Measurements from ENCODE around the gene ZNF621.

The ZNF621 gene

DNA sequence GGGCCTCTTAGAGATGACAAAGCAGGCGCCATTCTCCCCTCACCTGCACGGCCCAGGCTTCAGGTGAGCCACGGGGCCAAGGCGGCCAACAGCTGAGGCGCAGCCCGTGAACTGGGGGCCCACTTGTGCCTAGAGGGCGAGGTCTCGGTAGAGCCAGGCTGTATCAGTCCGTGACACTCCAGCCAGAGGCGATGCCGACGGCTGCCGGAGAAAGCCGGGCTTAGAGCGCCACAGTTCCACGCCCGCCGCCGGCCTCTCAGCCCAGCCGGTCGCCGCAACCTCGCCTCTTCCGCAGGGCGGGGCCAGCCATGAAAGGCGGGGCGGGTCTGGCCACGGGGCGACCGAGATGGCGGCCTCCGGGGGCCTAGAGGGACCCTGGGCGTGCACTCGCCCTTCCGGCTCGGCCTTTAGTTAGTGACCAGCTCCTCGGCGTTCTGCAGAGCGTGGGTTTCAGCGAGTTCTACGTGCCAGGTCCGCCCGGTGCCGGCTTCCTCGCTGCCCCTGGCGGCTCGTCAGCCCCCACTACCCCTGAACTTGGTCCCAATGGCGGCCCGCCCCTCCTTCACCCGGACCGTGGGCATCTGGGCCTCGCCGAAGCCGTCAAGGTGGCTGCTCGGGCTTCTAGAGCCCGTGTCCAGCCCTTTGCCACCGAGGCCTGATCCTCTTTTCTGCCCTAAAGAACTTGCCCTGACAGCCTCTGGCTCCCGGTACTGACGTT lies at the start of gene ZNF621:
Gene ZNF621, plus strand, starts transcription at position 393 of the 718 bp plus-strand sequence. CDS start 881 bp downstream, outside the sequence.
- DNase-seq: peak; percentile 88

DNA sequence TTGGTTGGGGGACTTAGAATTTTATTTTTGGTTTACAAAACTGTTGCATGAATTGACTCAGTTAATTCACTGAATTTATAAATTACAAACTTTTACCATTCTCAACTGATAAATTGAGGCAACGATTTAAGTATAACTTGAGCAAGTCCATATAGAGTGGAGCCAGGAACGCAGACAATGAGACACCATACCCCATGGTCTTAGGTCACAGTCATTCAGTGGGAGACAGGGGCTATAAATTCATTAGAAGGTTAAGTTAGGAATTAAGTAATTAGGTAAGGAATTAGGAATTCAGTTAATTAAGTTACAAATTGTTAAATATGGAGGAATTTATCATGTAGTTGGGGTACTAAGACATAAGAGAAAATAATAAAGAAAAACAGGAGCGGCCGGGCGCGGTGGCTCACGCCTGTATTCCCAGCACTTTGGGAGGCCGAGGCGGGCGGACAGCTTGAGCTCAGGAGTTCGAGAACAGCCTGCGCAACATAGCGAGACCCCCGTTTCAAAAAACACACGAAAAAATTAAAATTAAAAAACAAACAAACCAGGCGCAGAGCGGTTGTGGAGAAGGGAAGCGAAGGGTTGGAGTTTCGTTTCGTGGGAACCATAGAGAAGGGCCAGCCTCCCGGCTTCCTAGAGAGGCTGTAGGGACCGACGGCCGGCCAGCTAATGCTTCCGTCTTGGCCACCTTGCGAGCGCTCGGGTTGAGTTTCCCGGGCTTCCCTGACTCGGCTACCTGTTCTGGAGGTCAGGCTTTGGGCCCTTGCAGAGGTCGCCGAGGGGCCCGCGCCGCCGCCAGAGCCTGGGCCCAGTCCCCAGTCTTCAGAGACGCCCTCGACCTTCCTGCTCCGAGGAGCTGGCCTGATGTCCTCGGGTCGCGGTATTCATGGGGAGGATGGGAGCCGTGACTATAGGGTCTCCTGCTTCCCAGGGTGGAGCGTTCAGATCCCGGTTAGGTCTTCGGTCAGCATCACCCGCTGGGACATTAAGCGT lies 48.0 kb upstream of the ZNF621 start, which contains the start of gene ZNF619:
Gene ZNF619, plus strand, starts transcription at position 645 of the 993 bp plus-strand sequence. CDS start 858 bp downstream, outside the sequence.
- DNase-seq: peak; percentile 59

DNA sequence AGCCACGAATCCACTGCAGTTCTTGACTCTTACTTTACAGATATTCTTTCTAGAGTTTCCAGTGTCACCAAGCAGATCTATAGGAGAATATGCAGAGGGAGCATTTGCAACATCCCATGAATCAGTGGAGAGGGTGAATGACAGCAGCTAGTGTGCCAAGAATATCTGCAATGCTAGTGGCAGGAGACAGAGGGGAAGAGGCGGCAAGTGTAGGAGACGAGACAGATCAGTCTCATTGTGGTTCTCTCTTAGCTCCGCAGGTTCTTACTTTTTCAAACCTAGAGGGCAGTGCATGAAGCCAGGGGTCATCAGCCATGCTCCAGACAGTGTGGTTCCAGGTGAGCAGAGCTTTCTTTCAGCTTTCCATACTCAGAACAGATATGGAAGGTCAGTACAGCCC lies 47.1 kb upstream of the ZNF621 start:
- DNase-seq: no peak

DNA sequence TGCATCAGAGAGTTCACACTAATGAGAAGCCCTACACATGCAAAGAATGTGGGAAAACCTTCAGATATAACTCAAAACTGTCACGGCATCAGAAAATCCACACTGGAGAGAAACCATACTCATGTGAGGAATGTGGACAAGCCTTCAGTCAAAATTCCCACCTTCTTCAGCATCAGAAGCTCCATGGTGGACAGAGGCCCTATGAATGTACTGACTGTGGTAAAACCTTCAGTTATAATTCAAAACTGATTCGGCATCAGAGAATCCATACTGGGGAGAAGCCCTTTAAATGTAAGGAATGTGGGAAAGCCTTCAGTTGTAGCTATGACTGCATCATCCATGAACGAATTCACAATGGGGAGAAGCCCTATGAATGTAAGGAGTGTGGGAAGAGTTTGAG lies 37.6 kb upstream of the ZNF621 start:
- no peak for DNase-seq

DNA sequence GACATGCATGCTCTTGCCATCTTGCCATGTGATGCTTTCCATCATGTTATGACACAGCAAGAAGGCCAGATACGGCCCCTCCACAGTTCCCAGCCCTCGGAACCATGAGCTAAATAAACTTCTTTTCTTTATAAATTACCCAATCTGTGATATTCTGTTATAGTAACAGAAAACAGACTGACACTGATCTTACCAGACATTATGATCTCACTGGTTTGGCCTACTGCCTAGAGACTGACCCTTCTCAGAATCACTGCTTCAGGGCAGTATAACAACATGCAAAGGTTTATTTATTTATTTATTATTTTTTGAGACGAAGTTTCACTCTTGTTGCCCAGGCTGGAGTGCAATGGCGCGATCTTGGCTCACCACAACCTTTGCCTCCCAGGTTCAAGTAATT lies 33.8 kb upstream of the ZNF621 start:
- DNase-seq: no peak

DNA sequence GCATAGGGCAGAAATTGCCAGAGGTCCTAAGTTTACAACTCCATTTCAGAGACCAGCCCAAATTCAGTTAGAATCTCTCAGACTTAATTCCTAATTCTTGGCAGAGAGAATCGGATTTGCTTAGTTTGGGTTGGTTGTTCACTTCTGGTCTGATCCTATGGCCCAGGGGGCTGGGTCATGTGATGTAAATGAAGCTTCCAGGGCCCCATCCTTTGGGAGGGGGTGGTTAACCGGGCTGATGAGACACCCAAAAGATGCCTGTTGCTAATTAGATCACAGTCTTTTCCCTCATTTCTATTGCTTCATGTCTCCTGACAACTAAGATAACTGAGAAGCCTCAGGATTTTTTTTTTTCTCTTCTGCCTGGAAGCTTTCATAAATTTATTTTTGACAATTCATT lies 30.1 kb upstream of the ZNF621 start:
- DNase-seq: no peak

DNA sequence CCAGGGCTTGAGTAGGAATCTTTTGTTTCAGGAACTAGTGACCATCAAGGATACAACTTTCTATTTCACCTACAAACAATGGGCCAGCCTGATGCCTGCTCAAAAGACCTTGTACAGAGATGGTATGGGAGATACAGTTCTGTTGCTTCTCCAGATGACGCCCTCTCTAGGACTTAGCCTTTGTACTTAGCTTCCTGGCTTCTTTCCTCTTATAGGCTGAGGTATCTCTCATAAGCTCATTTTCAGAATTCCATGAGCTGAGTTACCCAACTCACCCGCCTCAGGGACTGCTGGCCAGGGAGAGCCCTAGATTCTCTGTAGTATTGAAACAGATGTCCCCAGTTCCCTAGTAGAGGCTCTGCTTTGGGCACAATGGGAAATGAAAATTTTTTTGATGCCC lies 27.5 kb upstream of the ZNF621 start:
- DNase-seq: no peak

DNA sequence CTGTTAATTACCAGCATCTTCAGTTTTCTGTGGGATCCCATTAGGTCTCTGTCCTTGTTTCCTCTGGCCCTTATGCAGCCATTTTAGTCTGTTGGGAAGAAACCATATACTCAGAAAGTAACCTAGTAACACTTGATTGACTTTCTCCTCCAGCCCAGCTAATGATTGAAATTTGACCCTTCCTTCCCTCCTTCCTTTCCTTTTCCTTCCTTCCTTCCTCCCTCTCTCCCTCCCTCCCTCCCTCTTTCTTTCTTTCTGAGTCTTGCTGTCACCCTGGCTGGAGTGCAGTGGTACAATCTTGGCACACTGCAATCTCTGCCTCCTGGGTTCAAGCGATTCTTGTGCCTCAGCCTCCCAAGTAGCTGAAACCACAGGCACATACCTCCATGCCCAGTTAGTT lies 24.8 kb upstream of the ZNF621 start:
- DNase-seq: no peak

DNA sequence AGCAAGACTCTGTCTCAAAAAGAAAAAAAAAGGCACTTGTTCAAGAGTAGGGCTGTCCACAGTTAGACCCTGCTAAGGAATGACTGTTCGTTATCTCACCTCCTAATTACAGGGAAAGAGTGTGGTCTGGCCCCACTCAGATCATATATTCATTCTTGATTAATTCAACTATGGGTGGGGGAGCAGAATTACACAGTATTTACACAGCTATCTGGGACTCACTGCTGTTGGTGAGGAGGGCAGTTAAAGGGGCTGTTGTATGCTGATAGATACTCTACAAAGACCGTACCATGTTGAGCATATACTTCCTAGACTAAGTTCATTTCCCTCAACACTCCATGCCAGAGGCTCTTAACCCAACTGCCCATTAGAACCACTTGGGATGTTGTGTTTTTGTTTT lies 22.7 kb upstream of the ZNF621 start:
- no peak for DNase-seq

DNA sequence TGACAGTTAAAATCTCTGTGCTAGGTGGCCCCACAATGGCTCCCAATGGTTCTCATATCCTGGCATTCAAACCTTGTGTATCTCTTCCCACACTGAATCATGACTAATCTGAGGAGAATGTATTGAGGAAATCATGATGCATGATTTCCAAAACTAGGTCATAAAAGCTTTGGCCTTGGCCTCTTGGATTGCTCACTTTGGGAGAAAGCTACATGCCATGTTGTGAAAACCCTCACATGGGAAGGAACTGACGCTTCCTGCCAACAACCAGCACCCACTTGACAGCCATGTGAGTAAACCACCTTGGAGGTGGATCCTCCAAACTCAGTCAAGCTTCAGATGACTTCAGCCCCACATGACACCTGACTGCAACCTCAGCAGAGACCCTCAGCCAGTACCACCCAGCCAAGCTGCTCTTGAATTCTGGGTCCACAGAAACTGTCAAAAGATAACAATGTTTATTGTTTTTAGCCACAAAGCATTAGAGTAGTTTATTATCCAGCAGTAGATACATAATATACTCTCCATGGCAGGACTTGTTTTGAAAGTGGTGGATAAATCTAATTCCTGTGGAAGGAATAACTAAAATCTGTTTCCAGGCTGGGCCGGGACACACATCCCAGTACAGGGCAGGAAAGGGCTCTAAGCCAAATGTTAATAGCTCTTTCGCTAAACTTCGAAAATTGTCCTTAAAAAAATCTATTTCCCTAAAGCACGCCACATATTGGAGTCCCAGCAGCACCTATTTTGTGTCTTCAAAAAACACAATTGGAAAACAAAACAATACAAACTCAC lies 19.9 kb upstream of the ZNF621 start:
- DNase-seq: no peak

DNA sequence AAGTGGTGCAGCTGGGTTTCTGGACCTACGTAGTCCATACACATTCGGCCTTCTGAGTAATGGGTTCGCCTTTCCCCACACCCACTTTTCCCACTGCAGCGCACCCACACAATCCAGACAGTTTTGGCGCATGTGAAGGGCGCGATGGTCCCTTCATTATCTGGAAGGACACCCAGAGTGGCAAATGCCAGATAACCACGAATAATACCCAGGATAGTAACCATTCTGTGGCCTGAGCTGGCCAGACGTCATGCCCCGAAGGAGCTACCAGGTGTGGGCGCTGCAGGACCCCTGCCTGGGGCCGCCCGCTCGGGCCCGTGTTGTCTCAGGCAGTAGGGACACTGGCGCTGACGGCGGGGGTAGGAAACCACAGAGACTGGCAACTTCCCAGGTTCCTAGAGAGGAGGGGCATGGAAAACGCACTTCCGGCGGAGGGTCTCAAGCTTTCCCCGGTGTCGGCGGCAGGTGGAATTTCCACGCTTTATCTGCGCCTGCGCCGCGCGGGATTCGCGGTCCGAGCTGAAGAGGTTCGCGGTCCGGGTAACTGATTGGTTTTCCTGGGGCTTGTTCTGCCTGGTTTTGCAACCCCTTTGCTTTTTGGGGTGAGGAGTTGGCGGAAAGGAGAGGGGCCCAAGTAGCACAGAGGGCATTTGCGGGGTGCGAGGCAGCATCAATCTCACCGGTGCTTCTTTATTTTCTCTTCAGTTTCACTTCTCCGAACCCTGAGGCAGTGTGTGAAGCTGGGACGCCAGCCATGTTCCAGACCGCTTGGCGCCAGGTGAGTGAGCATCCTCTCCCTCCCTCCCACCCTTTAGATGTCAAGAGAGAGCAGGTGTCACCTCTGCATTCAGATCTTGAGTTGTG lies 18.9 kb upstream of the ZNF621 start, which contains the start of gene ZNF620:
Gene ZNF620, plus strand, starts transcription at position 441 of the 864 bp plus-strand sequence. Its CDS starts 314 bp downstream, at position 755.
- DNase-seq: peak; percentile 67

DNA sequence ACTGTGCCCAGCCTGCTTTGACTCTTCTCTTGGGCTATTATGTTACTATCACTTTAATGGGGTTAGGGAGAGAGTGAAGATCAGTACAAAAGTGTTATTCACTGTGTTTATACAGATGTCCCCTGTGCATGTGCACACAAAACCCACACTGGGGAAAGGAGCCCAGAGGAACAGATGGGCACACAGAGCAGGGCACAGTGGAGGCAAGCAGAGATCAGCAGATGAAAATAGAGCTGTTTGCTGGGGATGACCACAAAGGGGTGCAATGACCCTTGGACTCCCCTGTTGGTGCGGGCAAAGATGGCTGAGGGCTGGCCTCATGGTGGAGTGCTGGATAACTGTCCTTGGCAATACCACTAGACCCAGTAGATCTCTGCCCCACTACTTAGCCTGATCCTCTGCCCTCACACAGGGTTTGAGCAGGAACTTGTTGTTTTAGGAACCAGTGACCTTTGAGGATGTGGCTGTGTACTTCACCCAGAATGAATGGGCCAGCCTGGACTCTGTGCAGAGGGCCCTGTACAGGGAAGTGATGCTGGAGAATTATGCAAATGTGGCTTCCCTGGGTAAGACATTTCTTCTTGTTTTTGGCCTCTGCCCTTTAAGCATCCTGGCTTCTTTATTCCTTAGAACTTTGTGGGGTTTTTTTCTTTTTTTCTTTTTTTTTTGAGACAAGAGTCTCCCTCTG lies 13.6 kb upstream of the ZNF621 start:
- DNase-seq: no peak

DNA sequence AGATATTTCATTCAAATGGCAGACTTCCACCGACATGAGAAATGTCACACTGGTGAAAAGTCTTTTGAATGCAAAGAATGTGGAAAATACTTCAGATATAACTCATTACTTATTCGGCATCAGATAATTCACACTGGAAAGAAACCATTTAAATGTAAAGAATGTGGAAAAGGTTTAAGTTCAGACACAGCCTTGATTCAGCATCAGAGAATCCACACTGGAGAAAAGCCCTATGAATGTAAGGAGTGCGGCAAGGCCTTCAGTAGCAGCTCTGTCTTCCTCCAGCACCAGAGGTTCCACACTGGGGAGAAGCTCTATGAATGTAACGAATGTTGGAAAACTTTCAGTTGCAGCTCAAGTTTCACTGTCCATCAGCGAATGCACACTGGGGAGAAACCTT lies 8.6 kb upstream of the ZNF621 start:
- no peak for DNase-seq

DNA sequence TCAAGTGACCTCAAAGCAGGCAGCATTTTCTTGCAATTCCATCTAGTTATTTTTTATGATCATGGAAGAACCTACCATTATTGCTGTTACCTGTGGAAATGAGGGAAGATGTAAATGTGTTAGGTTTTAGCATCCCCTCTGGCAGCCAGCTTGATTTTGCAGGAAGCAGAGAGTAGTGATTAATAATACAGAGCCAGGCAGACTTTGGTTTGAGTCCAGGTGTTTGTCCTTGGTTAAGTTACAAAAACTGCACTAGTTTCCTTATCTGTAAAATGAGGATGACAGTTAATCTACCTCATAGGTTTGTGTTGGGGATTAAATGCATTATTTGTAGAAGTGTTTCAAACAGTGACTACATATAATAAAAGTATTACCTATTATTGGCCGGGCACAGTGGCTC lies 6.7 kb upstream of the ZNF621 start:
- DNase-seq: no peak

DNA sequence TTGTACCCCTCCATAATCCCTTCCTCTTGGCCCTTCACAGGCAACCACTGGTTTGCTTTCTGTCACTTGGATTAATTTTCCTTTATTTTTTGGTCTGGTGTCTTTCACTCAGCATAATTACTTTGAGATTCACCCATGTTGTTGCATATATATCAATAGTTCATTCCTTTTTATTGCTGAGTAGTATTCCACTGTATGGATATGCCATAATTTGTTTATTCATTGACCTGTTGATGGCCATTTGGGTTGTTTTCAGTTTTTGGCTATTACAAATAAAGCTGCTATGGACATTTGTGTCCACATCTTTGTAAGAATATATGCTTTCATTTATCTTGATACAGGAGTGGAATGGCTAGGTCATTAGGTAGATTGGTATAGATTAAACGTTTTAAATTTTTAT lies 5.9 kb upstream of the ZNF621 start:
- DNase-seq: no peak

DNA sequence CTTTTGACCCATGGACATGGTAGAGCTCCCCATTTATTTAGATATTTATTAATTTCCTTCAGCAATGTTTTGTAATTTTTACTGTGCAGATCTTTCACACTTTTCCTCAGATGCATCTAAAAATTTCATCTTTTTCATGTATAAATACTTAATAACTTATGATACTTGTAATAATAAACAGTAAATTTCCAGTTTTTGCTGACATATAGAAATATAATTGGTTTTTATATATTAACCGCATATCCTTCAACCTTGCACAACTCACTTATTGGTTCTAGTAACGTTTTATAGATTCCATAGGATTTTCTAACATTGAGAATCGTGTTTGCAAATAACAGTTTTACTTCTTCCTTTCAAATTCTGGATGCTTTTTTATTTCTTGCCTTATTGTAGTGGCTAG lies 3.5 kb upstream of the ZNF621 start:
- no peak for DNase-seq

DNA sequence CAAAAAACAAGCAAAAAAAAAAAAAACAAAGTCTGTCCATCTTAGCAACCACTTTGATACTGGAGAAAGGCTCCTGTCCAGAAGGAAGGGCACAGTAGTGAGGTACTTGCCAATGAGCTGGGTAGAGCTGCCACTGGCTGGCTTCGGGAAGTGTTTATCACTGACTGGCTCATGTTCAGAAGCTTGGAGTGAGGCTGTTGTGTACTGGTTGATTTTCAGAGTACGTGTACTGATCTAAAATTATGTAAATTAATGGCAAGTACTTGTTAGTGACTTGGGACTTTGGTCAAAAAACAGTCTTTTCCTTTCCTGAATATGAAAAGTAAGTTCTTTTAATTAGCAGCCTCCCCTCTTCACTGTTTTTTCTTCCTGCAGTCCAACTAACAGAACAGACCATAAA lies 979 bp upstream of the ZNF621 start:
- DNase-seq: no peak

DNA sequence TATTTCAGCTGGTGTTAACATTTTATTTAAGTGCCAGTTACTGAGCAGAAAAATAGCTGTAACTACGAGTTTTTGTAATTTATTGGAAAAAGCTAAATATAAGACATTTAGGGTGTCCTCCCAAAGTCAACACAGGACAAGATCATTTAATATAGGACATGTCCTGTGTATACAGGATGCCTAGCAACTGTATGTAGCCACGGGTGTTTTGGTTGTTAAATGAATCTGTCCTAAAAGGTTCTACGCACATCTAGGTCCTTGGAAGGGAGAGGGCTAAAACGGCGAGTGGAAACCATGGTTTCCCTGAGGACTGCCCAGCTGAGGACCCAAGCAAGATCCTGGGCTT lies 565 bp upstream of the ZNF621 start:
- no peak for DNase-seq

DNA sequence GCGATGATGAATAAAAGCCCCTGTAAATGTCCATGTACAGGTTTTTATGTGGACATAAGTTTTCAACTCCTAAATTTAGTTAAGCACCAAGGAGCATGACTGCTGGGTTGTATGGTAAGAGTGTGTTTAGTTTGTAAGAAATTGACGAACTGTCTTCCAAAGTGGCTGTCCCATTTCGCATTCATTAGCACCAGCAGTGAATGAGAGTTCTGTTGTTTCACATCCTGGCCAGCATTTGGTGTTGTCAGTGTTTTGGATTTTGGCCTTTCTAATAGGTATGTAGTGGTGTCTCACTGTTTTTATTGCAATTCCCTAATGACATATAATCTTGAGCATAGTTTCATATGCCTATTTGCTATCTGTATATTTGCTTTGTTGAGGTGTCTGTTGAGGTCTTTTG lies 3.7 kb downstream of the ZNF621 start:
- DNase-seq: no peak

DNA sequence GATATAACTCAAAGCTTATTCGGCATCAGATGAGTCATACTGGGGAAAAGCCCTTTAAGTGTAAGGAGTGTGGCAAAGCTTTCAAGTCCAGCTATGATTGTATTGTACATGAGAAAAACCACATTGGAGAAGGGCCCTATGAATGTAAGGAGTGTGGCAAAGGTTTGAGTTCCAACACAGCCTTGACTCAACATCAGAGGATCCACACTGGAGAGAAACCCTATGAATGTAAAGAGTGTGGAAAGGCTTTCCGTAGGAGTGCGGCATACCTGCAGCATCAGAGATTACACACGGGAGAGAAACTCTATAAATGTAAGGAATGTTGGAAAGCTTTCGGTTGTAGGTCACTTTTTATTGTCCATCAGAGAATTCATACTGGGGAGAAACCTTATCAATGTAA lies 7.5 kb downstream of the ZNF621 start:
- no peak for DNase-seq

DNA sequence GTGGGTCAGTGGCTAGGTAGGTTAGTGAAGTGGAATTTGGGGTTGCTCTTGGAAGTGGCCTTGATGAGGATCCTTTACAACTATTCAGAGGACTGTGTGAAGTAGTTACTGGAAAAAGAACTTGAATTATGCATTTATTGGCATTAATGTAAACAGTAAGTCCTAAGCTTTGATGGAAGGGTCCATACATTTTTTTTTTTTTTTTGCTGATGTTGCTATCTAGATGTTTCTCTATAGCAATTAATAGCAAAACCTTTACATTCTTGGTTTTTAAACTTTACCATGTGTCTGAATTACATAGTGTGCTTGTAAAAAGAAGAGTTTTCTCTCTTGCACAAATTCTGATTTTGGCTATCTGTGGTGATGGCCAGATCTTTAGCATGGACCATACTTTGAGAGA lies 9.5 kb downstream of the ZNF621 start:
- no peak for DNase-seq

DNA sequence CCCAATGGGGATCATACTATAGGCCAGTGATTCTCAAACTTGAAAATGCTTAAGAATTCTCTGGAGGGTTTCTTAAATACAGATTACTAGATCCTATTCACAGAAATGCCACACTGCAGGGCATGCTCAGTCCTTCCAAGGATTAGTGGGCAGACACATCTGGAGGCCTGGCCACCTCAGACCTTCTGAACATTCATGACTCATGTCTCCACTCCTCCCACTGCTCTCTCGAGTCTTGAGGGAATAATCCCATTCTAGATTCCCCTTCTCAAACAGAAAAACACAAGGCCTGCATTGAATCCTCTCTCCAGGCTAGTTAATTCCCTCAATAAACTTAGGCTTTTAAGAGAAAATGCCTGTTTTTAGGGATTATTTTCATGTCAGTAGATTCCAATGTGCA lies 22.1 kb downstream of the ZNF621 start:
- DNase-seq: no peak
